Measurements from ENCODE around the gene ERN1. TPM values are rescaled to one million over a fixed set of nuclear protein-coding genes. Genes with fewer than 3 reads are reported as not detected.

The ERN1 gene
- total and polyA plus RNA-seq, 8 donors: 10.6 to 45.0 (median 11.5) TPM

- Histone ChIP-seq H3K36me3 (no peaks in the 10 kb centered on the region), H3K9me3 (no peaks in the 10 kb centered on the region), H3K27ac (no peak overlapping the region), H3K4me3 (no peak overlapping the region), H3K4me1 (peaks cover 0 to 69% of the 10 kb centered on the region in 2 donors), H3K27me3 (no peaks in the 10 kb centered on the region)
- intact Hi-C loops (cut with DNase I): no loop called here
- DNase-seq (no peak), ATAC-seq (no peak)
- no peak for TF ChIP-seq CTCF (IDR thresholded peaks at IDR 0.05)
Measured at GRCh38 chr17:64111831-64112230, 18.1 kb downstream of the ERN1 start.

- no peak for ATAC-seq
Measured at GRCh38 chr17:64110379-64111152, 19.4 kb downstream of the ERN1 start.

GRCh38 chr17:64109400-64109799 lies 20.5 kb downstream of the ERN1 start:
- no peak overlapping the region for H3K4me3 ChIP-seq
- peaks cover 0 to 53% of the 10 kb centered on the region in 2 donors for H3K4me1 ChIP-seq
- DNase-seq: no peak
- H3K36me3 ChIP-seq: no peaks in the 10 kb centered on the region
- ATAC-seq: no peak
- TF ChIP-seq CTCF (IDR thresholded peaks at IDR 0.05): no peak
- no peaks in the 10 kb centered on the region for H3K27me3 ChIP-seq
- H3K27ac ChIP-seq: no peak overlapping the region
- intact Hi-C loops (cut with DNase I): no loop called here
- H3K9me3 ChIP-seq: no peaks in the 10 kb centered on the region

More at GRCh38 chr17:64110379-64111152, 19.4 kb downstream of the ERN1 start:
- H3K27ac ChIP-seq: no peak overlapping the region
- no peak for TF ChIP-seq CTCF (IDR thresholded peaks at IDR 0.05)
- H3K4me3 ChIP-seq: no peak overlapping the region
- intact Hi-C loops (cut with DNase I): no loop called here
- H3K4me1 ChIP-seq: peaks cover 0 to 62% of the 10 kb centered on the region in 2 donors
- H3K27me3 ChIP-seq: no peaks in the 10 kb centered on the region
- no peaks in the 10 kb centered on the region for H3K9me3 ChIP-seq
- no peak for DNase-seq
- H3K36me3 ChIP-seq: no peaks in the 10 kb centered on the region

- peaks cover 0 to 2% of the 10 kb centered on the region in 2 donors for H3K36me3 ChIP-seq
- peaks cover 0 to 57% of the 10 kb centered on the region in 2 donors for H3K4me1 ChIP-seq
- no peak overlapping the region for H3K27ac ChIP-seq
- no peaks in the 10 kb centered on the region for H3K9me3 ChIP-seq
- H3K27me3 ChIP-seq: no peaks in the 10 kb centered on the region
- TF ChIP-seq CTCF (IDR thresholded peaks at IDR 0.05): no peak
- H3K4me3 ChIP-seq: no peak overlapping the region
- ATAC-seq: peak; percentile 46
- DNase-seq: no peak
- intact Hi-C loops (cut with DNase I): no loop called here
Measured at GRCh38 chr17:64107500-64108236, 22.3 kb downstream of the ERN1 start.

GRCh38 chr17:64106918-64107317 lies 23.0 kb downstream of the ERN1 start:
- Histone ChIP-seq H3K4me3 (no peak overlapping the region), H3K9me3 (no peaks in the 10 kb centered on the region), H3K27ac (no peak overlapping the region), H3K36me3 (peaks cover 0 to 5% of the 10 kb centered on the region in 2 donors), H3K4me1 (peaks cover 0 to 54% of the 10 kb centered on the region in 2 donors), H3K27me3 (no peaks in the 10 kb centered on the region)
- intact Hi-C loops (cut with DNase I): no loop called here
- no peak for ATAC-seq
- no peak for TF ChIP-seq CTCF (IDR thresholded peaks at IDR 0.05)
- DNase-seq: no peak
